HEK293T (cell line): ENCODE measurements around the gene GPC2.

Source experiments
- ARNT ChIP-seq: fragments of 450-650 bp; IDR thresholded peaks from 2 replicates; pipeline ENCODE4 v1.6.1; 2017; ENCODE audit warnings: mild to moderate bottlenecking
- CTBP1 ChIP-seq: fragments of 450-650 bp; IDR thresholded peaks from 2 replicates; pipeline ENCODE4 v1.6.1; 2016; ENCODE audit warnings: borderline replicate concordance
- ELF4 ChIP-seq: fragments of 450-650 bp; IDR thresholded peaks from 2 replicates; pipeline ENCODE4 v1.6.1; 2017; ENCODE audit warnings: antibody characterized with exemption
- FOXA1 ChIP-seq: fragments of 450-650 bp; IDR thresholded peaks from 2 replicates; pipeline ENCODE4 v1.6.1; 2016; ENCODE audit warnings: mild to moderate bottlenecking
- FOXK2 ChIP-seq: fragments of 450-650 bp; IDR thresholded peaks from 2 replicates; pipeline ENCODE4 v1.6.1; 2016; ENCODE audit warnings: mild to moderate bottlenecking
- FOXM1 ChIP-seq: fragments of 450-650 bp; IDR thresholded peaks from 2 replicates; pipeline ENCODE4 v1.6.1; 2017; ENCODE audit warnings: mild to moderate bottlenecking, borderline replicate concordance
- HDGF ChIP-seq: fragments of 450-650 bp; IDR thresholded peaks from 2 replicates; pipeline ENCODE4 v1.6.1; 2017; ENCODE audit warnings: antibody characterized with exemption, borderline replicate concordance
- LEF1 ChIP-seq: fragments of 450-650 bp; IDR thresholded peaks from 2 replicates; pipeline ENCODE4 v1.6.1; 2017; ENCODE audit warnings: mild to moderate bottlenecking, borderline replicate concordance
- NFRKB ChIP-seq: fragments of 450-650 bp; IDR thresholded peaks from 2 replicates; pipeline ENCODE4 v1.6.1; 2016; ENCODE audit warnings: mild to moderate bottlenecking, moderate library complexity
- SP1 ChIP-seq: fragments of 450-650 bp; IDR thresholded peaks from 2 replicates; pipeline ENCODE4 v1.6.1; 2017
- SUZ12 ChIP-seq: fragments of 450-650 bp; IDR thresholded peaks from 2 replicates; pipeline ENCODE4 v1.6.1; 2016; ENCODE audit warnings: mild to moderate bottlenecking
- TARDBP ChIP-seq: fragments of 450-650 bp; IDR thresholded peaks from 2 replicates; pipeline ENCODE4 v1.6.1; 2016
- ZNF384 ChIP-seq: fragments of 450-650 bp; IDR thresholded peaks from 2 replicates; pipeline ENCODE4 v1.6.1; 2016
- TF ChIP-seq, protein P1 (sequence below): fragments of 450-650 bp; IDR thresholded peaks from 2 replicates; pipeline ENCODE4 v1.6.1; 2016

DNA sequence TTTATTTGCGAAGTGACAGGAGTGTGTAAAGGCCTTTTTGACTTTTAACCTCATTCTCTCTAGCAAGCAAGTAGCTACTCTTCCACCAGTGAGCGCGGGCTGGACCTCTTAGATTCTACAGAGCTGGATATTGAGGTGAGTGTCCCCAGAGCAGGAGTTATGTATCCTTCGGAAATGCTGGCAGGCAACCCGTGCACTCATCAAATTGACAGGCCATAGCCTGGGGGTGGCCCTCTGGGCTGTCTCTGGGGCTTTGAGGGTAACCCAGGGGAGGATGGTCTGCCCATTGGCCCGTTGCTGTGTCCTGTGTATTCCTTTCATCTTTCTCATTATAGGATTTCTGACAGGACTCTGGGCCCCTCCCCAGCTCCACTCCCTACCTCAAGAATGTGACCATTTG, 36.5 kb upstream of the GPC2 start:
- no peak for TF ChIP-seq TARDBP
- no peak for TF ChIP-seq ZNF384
- TF ChIP-seq FOXM1 = no peak
- no peak for TF ChIP-seq FOXA1
- TF ChIP-seq ARNT = no peak
- no peak for TF ChIP-seq SP1
- TF ChIP-seq FOXK2 = no peak
- no peak for TF ChIP-seq SUZ12
- no peak for TF ChIP-seq LEF1
- TF ChIP-seq, protein P1, sequence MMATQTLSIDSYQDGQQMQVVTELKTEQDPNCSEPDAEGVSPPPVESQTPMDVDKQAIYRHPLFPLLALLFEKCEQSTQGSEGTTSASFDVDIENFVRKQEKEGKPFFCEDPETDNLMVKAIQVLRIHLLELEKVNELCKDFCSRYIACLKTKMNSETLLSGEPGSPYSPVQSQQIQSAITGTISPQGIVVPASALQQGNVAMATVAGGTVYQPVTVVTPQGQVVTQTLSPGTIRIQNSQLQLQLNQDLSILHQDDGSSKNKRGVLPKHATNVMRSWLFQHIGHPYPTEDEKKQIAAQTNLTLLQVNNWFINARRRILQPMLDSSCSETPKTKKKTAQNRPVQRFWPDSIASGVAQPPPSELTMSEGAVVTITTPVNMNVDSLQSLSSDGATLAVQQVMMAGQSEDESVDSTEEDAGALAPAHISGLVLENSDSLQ = no peak
- no peak for TF ChIP-seq ELF4
- TF ChIP-seq NFRKB = no peak
- TF ChIP-seq CTBP1 = no peak
- TF ChIP-seq HDGF = no peak
